SK-MEL-5 (cell line): ENCODE measurements around the gene NGEF. TPM values are rescaled to one million over a fixed set of nuclear protein-coding genes. Genes with fewer than 3 reads are reported as not detected.
"Not testable (repeated sequence)": the region's sequence is repeated elsewhere in the genome, so short reads cannot be mapped to it uniquely, and the experiment has no call there.

Experiments used
- DNase-seq: peaks from one replicate; pipeline ENCODE4 v3.0.0-alpha.2; 2016; ENCODE audit warnings: low read depth, low spot score
- in situ Hi-C: cut with HindIII; loops from 2 replicates; pipeline ENCODE4 v1.10.0; 2016; ENCODE audit warnings: low sequenced_read_pairs, high pct_unique_total_duplicates, low pct_unique_long_range_greater_than_20kb
- total RNA-seq: library from RNA; depleted of rRNA; stranded (reverse); fragments of >200 nt; shearing (Covaris generic); gene quantifications from 2 replicates; pipeline ENCODE4 v1.2.3, GENCODE V29; 2014

Gene NGEF
- total RNA-seq, 1 experiment from 2014 or later: not detected

DNA sequence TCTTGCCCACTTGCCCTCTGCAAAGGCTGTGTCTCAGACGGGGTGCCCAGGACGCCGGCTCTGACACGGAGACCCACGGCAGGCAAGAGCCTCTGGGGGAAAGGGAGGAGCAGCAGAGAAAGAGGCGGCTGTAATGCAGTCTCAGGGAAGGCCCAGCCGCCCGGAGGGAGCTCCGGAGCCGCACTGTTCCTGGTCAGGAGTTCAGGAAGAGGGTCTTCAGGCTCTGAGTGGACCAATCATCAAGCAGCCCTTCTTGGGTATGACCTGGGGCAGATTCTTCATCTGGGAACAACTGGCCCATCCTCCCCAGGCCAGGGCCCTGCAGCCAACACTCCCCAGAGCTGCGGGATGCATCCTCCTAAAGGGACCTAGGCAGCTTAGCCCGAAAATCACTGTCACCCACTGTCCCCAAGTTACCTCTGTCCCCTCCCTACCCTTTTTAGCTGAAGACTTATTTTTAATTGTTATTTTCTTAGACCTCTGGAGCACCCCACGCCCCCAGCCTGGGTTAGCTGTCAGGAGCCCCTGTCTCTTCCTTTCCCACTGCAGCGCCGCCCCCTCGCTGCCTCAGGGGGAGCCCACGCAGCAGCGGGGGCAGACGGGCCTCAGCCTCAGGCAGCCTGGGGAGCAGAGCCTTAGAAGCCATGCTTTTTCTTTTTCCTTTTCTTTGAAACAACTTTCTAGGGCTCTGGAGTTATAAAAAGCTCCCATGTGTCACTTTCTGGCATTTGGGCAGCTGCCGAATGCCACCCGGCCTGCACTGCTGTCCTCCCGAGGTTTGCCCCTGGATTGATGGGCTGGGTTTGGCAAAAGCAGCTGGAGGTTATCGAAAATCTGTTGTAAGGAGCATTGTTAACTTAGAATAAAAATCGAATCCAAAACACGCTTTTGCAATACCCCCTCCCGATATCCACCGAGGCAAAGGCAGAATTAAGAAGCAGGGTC, 18.8 kb upstream of the NGEF start:
- in situ Hi-C loops: no loop called here
- DNase-seq: no peak

DNA sequence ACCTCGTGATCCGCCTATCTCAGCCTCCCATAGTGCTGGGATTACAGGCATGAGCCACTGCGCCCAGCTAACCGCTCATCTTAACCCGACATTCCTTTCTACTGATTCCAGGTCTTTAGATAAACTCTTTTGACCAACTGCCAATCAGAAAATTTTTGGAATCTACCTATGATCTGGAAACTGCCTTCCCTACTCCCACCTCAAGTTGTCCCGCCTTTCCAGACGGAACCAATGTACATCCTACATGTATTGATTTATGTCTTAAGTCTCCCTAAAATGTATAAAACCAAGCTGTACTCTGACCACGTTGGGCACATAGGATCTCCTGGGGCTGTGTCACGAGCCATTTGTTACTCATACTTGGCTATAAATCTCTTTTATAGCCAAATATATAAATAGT, 16.3 kb upstream of the NGEF start:
- DNase-seq: no peak
- in situ Hi-C loops: no loop called here

DNA sequence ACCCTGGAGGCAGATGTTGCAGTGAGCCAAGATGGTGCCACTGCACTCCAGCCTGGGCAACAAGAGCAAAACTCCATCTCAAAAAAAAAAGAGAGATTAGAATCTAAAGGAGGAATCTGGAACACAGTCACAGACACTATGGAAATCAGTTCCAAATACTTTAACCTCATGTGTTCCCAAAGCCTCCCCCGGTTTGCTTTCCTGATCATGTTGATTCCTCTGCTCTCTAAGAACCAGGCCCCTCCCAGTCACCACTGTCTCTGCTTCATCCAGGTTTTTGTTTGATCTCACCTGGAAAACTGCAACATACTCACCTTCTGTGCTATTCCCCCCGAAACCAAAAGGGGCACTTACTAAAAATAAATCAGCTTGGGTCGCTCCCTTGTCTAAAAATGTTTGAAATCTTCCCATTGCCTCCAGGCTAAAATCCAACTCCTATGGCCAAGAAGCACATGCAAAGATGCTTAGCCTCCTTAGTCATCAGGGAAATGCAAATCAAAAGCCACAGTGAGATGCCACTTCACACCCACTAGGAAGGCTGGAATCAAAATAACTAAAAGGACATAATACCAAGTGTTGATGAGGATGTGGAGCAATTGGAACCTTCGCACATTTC, 13.2 kb upstream of the NGEF start:
- DNase-seq: no peak
- in situ Hi-C loops: no loop called here

DNA sequence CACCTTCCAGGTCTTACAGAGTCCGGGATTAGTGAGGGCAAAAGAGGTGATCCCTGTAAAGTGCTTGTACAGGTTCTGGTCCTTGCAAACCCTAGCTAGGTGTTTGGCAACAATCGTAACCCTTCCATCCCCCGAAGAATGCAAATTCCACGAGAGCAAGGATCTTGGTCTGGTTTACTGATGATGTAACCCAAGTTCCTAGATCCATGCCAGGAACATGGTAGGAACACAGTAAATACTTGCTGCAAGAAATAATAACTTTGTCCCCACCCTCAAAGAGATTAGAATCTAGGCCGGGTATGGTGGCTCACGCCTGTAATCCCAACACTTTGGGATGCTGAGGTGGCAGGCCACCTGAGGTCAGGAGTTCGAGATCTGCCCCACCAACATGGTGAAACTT, 12.7 kb upstream of the NGEF start:
- in situ Hi-C loops: no loop called here

DNA sequence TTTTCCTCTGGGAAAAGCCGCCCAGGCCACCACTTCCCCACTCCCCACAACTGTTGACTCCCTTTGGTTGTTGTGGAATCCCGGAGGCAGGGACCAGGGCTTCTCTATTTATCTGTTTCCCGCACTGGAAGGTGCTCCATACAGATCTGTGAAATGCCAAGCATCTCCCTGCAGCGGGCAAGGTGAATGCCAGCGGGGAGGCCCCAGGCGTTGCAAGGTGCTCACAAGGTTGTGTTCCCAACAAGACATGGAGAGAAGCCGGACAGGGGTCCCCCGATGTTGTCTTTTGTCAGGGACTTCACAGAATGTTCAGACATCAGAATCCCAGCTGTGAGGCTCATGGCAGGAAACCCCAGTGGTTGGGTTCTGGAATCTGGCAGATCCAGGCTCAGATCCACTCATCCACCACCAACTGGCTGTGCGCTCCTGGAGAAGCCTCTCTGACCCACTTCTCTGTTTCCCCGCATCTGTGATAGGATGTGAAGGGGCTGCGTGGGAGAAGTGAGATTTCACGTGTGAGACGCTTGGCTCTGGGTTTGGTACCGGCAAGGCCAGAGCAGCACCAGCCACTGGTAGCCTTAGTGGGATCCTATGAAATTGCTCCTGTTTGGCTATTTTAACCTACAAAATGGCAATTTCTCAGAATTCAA, 10.8 kb upstream of the NGEF start:
- no peak for DNase-seq
- in situ Hi-C loops: no loop called here

More for the DNA sequence above, 12.7 kb upstream of the NGEF start:
- no peak for DNase-seq

DNA sequence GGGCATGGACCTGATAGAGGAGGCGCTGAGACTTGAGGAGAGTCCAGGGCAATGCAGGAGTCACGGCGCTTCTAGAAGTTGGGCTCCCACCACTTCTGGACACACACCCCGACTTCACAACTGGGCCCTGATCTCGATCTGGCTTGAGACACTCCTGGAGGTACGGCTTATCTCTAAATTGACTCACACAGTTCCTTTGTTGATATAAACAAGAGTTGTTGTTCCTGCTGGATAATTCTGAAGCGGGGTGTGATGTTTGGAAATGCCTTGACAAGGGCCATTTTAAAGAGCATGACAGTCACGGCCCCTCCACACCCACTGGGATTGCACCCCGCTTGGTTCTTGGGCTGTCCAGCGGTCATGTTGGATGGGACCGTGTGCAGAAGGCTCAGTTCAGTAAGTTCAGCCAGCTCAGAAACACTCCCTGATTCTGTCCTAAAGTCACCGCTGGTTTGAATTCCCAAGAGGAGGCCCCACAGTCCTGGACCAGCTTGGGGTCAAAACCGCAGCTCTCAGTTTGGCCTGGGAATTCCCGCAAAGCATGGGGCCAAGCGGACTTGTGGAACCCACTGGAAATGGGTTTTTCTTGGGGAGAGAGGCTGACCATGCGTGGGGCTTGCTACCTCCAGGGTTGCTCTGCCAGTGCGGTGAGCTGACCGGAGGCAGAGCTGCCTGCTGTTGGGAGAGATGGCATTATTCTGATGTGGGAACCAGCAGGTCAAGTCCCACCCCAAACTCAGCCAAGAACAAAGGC, 10.1 kb upstream of the NGEF start:
- DNase-seq: no peak
- in situ Hi-C loops: no loop called here

DNA sequence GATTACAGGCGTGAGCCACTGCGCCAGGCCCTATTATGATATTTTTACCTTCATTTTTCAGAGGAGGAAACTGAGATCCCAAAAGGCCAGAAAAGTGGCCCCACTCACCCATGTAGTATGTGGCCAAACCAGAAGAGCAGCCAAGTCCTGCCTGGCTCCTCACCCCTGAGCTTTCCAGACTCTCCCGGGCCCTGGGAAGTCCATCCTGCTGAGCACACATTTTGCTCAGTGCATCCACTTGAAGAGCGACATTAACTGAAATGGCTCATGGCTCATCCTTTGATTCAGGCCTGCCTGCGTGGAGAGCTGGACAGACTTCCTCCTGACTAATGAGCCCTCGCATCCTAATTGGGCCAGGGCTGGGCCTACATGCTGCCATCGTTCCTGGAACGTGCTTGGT, 9.5 kb upstream of the NGEF start:
- in situ Hi-C loops: no loop called here
- no peak for DNase-seq

DNA sequence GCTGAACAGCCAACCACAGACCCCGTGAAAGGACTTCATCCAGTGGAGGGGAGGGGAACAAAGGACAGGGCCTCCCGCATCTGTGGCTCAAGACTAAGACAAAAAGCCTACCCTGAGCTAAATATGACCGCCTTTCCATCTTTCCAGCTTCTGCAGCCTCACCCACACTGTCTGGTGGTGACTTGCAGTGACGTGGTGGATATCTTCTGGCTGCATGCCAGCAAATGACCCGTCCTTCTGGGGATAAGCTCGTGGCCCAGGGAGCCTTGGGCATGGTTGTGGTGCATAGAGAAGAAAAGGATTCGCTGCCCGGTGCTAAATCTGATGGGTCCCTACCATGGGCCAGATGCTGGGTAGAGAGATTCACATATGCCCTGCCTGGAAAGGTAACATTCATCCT, 8.7 kb upstream of the NGEF start:
- in situ Hi-C loops: no loop called here
- DNase-seq: no peak

DNA sequence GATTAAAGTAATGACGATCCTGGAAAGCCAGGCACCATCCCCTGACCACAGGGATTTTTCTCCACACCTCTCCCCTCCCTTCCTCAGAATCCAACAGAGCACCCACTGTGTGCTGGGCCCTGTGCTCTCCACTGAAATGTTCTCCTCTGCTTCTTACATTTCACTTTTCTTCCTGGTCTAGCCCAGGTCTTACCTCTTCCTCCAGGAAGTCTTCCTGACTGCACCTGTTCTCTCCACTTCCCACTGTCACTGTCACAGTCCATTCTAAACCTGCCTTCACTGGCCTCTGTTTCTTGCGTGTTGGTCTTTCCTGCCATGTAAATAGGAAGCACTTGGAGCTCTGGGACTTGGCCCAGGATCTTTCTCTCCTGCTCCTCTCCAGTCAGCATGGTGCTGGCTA, 7.4 kb upstream of the NGEF start:
- in situ Hi-C loops: no loop called here
- DNase-seq: no peak

DNA sequence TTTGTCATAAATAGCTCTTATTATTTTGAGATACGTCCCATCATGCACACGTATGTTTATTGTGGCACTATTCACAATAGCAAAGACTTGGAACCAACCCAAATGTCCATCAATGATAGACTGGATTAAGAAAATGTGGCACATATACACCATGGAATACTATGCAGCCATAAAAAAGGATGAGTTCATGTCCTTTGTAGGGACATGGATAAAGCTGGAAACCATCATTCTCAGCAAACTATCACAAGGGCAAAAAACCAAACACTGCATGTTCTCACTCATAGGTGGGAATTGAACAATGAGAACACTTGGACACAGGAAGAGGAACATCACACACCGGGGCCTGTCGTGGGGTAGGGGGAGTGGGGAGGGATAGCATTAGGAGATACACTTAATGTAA, 6.6 kb upstream of the NGEF start:
- DNase-seq, in situ Hi-C loops: not testable (repeated sequence)

DNA sequence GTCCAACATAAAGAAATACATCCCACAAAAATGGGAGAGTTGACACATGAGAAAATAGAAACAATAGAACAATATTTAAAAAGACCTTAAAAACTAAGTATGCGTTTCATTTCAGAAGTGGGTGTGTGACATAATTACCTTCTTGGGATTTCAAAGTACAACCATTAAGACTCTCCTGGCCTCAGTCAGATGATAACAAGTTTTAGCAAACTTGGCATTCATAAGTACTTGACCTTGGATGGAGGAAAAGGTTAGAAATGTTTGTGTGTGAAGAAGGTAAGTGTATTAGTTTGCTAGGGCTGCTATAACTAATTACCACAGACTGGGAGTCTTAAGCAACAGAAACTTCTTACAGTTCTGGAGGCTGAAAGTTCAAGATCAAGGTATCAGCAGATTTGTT, 4.9 kb upstream of the NGEF start:
- in situ Hi-C loops: no loop called here
- no peak for DNase-seq

DNA sequence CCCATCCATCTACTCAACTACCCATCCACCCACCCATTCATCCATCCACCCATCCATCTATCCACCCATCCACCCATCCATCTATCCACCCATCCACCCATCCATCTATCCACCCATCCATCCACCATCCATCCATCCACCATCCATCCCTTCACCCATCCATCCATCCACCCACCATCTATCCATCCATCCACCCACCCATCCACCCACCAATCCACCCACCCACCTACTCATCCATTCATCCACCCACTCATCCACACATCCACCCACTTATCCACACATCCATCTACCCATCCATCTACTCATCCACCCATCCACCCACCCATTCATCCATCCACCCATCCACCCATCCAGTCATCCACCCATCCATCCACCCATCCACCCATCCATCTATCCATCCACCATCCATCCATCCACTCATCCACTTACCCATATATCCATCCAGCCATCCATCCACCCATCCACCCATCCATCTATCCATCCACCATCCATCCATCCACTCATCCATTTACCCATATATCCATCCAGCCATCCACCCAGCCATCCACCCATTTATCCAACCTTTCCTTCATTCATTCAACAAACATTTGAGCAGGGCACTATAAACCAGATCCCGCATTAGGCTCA, 2.1 kb upstream of the NGEF start:
- DNase-seq: no peak
- in situ Hi-C loops: no loop called here

DNA sequence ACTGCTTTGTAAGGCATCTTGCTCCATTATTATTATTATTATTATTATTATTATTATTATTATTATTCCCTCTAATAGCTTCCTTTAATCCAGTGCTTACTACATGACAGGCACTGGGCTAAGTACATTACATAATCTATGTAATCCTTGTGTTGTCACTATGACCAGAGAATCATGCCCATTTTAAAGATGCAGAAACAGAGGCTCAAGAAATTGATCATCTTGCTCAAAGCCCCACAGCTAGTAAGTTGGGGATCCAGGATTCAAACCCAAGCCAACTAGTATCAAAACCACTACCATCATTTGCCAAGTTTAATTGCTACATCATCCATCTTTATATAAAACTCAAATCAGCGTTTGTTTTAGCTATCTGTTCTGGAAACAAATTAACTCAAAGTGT, 594 bp upstream of the NGEF start:
- in situ Hi-C loops: no loop called here
- no peak for DNase-seq

DNA sequence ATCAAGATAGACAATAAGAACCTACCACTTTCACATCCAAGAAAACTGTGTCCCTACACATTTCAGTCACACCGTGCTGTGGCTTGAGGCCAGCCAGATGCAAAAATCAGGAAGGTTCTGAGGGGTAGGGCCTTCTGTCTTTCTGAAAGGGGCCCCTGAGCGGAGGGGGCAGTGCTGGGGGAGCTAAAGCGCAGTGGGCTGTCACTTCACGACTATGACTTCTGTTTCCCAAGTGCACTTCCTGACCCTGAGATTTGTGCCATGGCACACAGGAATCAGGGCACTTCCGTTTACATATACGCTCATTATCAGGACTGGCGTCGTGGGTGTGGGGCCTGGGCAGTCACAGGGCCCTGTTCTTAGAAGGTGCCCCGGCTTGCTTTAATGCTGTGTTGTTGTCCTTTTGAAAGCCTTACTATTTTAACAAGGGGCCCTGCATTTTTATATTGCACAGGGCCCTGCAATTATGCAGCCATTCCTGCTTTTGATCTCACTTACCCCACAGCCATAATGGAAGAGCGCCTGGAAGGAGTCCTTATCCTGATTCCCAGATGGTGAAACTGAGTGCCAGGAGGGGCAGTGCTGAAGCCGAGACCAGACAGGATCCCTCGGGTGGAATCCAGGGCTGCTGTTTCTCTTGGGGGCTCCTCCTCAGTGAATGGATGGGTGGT, 620 bp downstream of the NGEF start:
- no peak for DNase-seq
- in situ Hi-C loops: no loop called here

DNA sequence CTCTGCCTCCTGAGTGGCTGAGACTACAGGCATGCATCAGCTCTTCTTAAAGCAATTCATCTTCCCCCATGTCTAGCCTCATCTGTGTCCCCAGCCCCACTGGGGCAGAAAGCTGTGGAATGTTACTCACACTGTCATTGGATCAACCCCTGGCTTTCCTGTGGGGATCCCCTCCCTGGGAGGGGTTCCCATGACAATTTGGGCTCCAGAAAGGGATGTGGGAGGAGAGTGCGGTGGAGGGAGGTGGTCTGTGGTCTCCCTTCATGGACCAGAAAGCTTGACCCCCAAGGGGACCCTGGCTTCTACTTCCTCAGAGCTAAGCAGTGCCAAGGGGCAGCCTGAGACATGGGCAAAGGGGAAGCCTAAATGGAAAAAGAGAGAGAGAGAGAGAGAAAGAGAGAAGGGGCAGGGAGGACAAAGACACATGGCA, 1.3 kb downstream of the NGEF start:
- DNase-seq: no peak
- in situ Hi-C loops: no loop called here

DNA sequence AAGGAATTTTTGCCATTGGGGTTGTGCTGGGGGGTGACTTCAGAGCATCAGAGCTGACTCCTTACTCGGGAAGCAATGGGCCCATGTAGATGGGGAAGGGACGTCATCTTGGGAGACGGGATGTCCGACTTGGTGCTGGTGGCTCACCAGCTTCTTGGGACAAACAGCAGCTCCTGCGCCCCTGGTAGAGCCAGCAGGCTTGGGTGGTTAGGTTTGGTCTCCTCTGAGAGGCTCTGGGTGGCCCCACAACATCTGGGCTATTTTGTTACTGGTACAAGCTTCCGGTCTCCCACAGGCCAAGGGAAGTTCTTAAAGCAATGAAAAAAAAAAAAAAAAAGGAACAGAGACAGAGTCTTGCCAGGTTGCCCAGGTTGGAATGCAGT, 1.8 kb downstream of the NGEF start:
- DNase-seq: no peak
- in situ Hi-C loops: no loop called here

DNA sequence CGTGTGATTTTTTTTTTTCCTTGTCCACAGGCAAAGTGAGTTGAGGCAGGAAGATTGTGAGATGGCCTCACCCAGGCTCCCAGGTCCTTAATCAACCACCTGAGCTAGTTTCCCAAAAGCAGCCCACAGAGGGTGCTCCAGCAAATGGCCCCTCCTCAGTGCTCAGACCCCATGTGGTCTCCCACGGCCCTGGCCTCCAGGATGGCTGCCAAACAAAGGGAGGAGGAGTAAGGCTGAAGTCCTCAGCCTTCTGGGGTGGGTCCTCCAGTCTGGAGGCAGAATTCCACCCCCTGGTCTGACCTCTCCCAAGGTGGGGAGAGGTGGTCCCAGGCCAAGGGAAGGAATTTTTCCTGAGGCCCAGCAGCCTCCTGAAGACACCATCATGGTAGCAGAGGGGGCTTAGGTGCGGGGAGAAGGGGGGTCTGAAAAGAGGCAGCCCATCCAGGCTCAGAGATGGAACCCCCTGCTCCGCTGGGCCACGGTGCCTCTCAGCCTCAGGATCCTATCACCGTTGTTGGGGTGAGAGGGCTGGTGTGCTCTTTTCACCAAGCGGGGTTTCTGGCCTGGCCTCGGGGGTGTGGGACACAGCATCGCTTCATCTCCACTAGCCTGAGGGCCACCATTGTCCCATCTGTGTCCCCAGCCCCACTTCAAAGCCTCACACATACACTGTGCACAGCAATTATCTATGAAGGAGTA, 2.3 kb downstream of the NGEF start:
- no peak for DNase-seq
- in situ Hi-C loops: no loop called here
